NCI-H1105 treated with DMSO at 0.1 percent for 48 hours (cell line): ENCODE results near the gene NEFH.
"Not testable (repeated sequence)": the region's sequence is repeated elsewhere in the genome, so short reads cannot be mapped to it uniquely, and the experiment has no call there.

Experiments
- DNase-seq: peaks from one replicate; lab custom pipeline; 2025; lab: John Stamatoyannopoulos, UW

The NEFH gene

GRCh38 chr22:29479417-29480261, at the start of gene NEFH:
Gene NEFH, plus strand, starts transcription at chr22:29480218. Its CDS starts 45 bp downstream, at chr22:29480263.
- no peak for DNase-seq

GRCh38 chr22:29431986-29432385, 48.0 kb upstream of the NEFH start:
- no peak for DNase-seq

GRCh38 chr22:29433856-29434255, 46.2 kb upstream of the NEFH start:
- no peak for DNase-seq

GRCh38 chr22:29434288-29434687, 45.7 kb upstream of the NEFH start:
- no peak for DNase-seq

GRCh38 chr22:29435236-29436136, 44.5 kb upstream of the NEFH start:
- DNase-seq: no peak

GRCh38 chr22:29438283-29438682, 41.7 kb upstream of the NEFH start, which contains the start of gene RFPL1:
Gene RFPL1, plus strand, starts transcription at chr22:29438583.
- not testable (repeated sequence) for DNase-seq

- no peak for DNase-seq
These were observed 37.0 kb upstream of the NEFH start for GRCh38 chr22:29442976-29443375.

- DNase-seq: no peak
These were observed 36.6 kb upstream of the NEFH start for GRCh38 chr22:29443452-29443851.

GRCh38 chr22:29443861-29444792, 35.9 kb upstream of the NEFH start:
- no peak for DNase-seq

GRCh38 chr22:29445508-29445907, 34.5 kb upstream of the NEFH start:
- no peak for DNase-seq

- DNase-seq: no peak
These were observed 32.1 kb upstream of the NEFH start for GRCh38 chr22:29447906-29448305.

GRCh38 chr22:29449296-29449875, 30.6 kb upstream of the NEFH start:
- DNase-seq: no peak

GRCh38 chr22:29450222-29450621, 29.8 kb upstream of the NEFH start:
- DNase-seq: no peak

GRCh38 chr22:29451863-29452262, 28.2 kb upstream of the NEFH start:
- DNase-seq: no peak

- DNase-seq: no peak
These were observed 25.7 kb upstream of the NEFH start for GRCh38 chr22:29454276-29454675.

GRCh38 chr22:29456211-29456671, 23.8 kb upstream of the NEFH start:
- no peak for DNase-seq

- DNase-seq: peak; percentile 38
These were observed 22.3 kb upstream of the NEFH start for GRCh38 chr22:29457730-29458129.

GRCh38 chr22:29458551-29458950, 21.5 kb upstream of the NEFH start:
- DNase-seq: no peak

- DNase-seq: no peak
These were observed 20.2 kb upstream of the NEFH start for GRCh38 chr22:29459773-29460172.

GRCh38 chr22:29461263-29461662, 18.8 kb upstream of the NEFH start:
- DNase-seq: no peak

GRCh38 chr22:29463629-29464028, 16.4 kb upstream of the NEFH start:
- no peak for DNase-seq
